ENCODE results near the gene MCC.
A peak's percentile ranks its signal among the peaks of the same experiment; 100 is the strongest.
"Not testable (repeated sequence)": the region's sequence is repeated elsewhere in the genome, so short reads cannot be mapped to it uniquely, and the experiment has no call there.

MCC gene

DNA sequence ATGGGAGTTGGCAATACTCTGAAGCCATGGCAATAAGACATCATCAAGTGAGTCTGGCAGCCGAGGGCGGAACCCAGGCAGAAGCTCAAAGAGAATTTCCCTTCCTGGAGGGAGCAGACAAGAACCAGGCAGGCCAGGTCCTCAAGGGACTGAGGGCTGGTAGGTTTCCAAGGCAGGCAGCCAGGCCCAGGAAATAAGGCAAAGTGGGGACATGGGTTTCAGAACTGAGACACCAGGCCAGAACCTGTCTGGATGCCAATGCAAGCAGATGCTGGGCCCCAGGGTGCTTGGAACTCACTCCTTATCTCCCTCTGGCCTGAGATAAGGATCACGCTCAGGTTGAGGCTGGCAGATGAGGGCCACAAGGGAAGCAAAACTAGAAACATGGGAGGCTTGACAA, 62.3 kb downstream of the MCC start:
- DNase-seq (ENCODE audit: low read depth in 2 of 2): no peak

DNA sequence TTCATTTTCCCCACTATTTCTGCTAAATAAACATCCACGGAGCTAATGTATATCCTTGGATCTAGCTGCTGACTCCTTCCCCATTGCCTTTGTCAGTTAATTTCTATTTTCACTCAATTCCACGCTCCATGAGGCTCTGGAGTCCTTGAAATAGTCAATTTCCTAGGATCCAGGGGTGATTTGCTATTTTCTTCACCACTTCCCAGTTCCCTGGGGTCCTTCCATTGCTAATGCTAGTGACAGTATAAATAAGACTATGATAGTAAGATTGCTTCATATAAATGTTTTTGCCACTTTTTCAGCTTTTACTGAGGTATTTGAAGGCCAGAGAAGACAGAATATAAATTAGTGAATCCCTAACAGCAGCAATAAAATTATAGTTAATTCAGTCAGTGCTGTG, 66.6 kb downstream of the MCC start:
- DNase-seq (ENCODE audit: low read depth in 2 of 2): no peak

DNA sequence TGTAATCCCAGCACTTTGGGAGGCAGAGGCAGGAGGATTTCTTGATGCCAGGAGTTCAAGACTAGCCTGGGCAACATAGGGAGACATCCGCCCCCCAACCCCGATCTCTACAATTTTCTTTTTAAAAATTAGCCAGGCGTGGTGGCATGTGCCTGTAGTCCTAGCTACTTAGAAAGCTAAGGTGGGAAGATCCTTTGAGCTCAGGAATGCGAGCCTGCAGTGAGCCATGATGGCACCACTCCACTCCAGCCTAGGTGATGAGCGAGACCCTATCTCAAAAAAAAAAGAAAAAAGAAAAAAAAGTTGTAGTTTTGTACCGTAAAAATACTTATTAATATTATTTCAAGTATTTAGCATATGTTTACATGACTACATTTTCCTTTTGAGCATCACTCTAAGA, 82.7 kb downstream of the MCC start:
- DNase-seq (ENCODE audit: low read depth in 2 of 2): no peak

DNA sequence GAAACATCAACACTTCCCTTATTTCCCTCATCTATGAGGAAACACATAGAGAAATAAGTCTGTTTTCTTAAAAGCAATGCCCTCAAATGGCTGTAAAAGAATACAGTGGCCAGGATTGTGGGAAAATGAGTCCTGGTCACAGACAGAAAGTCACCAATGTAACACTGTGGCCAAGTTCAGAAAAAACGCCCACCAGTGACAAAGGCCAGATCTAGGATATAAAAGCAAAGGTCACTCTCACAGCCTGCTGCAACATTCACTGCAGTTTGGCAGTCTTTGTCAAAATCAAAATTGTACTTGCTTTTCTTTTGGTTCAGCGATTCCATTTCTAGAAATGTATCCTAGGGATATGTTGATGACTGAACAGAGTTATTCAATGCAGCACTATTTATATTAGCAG, 84.0 kb downstream of the MCC start:
- no peak for DNase-seq (ENCODE audit: low read depth in 2 of 2)

DNA sequence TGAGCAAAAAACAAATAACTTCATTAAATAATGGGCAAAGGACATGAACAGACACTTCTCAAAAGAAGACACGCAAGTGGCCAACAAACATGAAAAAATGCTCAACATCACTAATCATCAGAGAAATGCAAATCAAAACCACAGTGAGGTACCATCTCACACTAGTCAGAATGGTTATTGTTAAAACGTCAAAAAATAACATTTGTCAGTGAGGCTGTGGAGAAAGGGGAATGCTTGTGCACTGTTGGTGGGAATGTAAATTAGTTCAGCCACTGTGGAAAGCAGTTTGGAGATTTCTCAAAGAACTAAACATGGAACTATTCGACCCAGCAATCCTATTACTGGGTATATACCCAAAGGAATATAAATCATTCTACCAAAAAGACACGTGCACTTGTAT, 90.3 kb downstream of the MCC start:
- not testable (repeated sequence) for DNase-seq (ENCODE audit: low read depth in 2 of 2)

DNA sequence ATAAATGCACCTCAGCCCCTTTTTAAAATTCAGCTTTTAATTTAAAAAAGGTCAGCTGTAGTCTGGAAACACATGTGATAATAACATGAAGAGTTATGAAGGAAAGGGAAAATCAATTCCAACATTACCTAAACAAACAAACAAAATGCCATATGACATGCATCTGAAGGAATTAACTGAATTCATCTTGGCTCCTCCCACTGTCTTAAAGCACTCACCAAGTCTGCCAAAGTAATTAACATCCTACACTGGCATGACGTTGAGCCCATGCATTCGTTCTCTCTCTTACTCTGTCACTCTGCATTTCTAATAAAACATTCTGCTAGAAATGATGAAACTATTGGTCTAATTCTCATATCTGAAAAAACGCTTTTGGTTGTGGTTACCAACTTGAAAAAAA, 91.2 kb downstream of the MCC start:
- no peak for DNase-seq (ENCODE audit: low read depth in 2 of 2)

DNA sequence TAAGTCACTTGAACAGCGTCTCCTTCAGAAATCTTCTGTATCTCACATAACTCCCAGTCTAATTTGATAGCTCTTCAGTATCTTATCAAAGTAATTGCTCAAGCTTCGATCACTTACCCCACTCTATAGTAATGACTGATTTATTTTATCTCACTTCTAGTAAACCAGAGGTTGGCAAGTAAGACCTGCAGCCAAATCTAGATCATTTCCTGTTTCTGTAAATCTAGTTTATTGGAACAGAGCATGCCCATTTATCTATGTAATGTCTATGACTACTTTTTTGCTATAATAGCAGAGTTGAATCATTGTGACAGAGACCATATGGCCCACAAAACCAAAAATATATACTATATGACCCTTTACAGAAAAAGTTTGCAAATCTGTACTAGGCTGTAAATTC, 93.6 kb downstream of the MCC start:
- no peak for DNase-seq (ENCODE audit: low read depth in 2 of 2)

DNA sequence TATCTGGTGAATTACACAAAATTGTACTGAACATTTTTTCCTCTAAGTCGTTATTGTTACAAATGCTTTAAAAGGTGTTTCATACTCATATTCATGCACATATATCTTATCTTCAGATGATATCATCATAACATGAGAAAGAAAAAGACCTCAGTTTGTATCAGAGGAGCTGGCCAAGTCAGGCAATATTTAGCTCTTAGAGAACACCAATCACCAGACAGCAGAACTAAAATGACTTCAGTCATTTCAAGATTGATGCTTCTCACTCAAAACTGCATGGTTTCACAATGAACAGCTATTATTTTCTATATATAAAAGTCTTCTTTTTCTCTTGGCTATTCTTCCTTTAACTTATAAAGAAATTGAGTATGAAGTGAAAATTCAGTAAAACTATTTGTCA, 98.0 kb downstream of the MCC start:
- no peak for DNase-seq (ENCODE audit: low read depth in 2 of 2)

DNA sequence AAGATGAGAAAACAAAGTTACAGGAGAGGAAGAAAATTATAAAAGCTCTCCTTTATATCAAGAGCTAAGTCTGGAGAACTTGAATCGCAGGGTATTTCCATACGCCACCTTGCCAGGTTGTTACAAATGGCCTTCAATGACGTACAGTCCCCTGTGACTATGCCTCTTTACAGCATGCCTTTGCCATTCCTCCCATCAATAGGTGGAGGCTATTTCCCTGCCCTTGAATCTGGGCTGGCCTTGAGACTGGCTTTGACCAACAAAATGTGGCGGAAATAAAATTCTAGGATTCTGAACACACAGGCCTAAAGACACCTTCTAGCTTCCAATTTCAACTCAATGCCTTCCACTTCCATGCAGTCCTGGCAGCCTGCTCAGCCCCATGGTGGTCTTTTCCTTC, 99.1 kb downstream of the MCC start:
- no peak for DNase-seq (ENCODE audit: low read depth in 2 of 2)

DNA sequence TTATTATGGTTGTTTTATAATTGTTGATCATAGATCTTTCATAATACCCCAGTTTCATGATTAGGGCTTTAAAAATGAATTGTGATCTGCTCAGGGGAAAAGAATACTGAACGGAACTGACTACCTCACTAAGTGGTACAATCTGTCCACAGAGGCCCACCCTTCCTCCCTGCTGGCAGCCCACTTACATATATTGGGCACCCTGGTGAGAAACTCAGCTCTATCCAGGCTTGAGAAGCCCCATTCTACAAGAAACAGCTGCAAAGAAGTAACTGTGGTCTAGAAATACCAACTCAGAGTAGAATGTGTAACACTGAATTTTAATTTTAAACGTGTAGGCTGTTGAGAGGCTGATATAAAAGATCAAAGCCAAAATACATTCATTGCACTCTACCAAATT, 100.4 kb downstream of the MCC start:
- no peak for DNase-seq (ENCODE audit: low read depth in 2 of 2)

DNA sequence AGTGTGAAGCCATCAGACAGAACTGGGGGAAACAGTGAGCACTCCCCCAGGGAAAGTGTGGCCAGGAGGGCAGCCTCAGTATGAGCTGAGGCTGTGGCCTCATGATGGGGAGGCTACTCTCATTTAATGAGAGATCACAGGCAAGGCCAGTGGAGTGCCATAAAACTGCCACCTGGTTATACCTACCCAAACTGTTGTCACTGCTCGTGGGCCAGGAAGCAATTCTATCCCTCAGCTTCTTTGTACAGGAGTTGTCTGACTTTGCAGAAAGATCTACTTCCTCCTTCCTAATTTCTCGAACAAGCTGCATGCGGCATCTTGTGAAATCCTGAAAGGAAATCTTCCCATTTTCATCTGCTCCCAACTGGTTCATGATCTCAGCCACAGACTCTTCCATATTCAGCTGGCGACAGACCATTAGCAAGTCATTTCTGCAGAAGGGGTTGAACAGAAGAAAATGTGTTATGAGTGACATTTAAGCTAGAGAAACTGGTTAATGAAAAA, 103.4 kb downstream of the MCC start:
- no peak for DNase-seq (ENCODE audit: low read depth in 2 of 2)

DNA sequence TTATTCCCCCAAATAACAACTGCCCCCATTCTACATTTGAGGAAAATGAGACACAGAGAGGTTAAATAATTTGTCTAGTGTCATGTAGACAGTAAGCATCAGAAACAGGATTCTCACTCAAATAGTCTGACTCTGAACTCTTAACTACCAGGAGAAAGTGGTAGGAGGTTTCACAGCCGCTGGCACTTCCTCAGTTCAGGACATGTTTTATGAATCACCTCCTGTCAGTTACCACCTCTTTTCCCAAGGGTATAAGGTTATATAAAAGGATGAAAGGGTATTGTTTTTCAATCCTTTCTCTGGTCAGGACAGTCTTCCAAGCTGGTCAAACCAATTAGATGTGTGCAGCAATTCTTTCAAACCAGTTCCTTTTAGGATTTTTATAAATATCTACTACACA, 105.5 kb downstream of the MCC start:
- no peak for DNase-seq (ENCODE audit: low read depth in 2 of 2)

DNA sequence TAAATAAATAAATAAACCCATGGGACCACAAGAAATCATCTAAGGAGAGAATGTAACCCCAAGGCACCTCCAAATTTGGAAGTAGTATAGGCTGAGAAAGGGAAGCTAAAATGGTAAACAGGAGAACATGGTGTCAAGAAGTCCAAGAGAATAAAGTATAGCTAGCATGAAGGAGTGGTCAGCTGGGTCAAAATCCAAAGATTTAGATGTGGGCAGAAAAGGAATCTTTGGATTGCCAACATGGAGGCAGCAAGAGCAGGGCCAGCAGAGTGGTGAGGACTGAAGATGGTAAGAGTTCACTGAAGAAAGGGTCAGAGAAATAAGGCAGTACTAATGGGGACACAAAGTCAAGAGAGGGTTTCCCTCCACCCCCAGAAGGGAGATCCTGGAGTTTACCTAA, 106.5 kb downstream of the MCC start:
- DNase-seq (ENCODE audit: low read depth in 2 of 2): no peak

DNA sequence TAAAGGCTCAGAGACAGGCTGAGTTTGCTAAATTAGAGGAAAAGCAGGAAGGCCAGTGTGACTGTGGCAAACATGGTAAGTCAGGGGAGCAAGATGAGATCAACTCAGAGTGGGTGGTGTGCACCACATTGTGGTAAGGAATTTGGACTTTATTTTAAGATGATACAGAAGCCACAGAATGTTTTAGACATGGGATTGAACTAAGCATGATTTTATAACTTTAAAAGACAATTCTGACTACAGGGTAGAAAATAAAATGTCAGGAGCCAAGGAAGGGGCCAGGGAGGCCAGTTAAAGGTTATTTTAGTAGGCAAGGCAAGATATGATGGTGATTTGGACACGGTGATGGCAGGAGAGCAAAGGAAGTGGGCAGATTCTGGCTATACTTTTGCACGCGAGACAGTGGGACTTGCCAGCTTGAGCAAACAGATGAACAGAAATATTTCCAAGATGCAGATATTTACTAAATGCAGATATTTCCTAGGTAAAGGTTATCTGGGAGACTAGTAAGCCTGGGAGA, 107.4 kb downstream of the MCC start:
- DNase-seq (ENCODE audit: low read depth in 2 of 2): no peak

DNA sequence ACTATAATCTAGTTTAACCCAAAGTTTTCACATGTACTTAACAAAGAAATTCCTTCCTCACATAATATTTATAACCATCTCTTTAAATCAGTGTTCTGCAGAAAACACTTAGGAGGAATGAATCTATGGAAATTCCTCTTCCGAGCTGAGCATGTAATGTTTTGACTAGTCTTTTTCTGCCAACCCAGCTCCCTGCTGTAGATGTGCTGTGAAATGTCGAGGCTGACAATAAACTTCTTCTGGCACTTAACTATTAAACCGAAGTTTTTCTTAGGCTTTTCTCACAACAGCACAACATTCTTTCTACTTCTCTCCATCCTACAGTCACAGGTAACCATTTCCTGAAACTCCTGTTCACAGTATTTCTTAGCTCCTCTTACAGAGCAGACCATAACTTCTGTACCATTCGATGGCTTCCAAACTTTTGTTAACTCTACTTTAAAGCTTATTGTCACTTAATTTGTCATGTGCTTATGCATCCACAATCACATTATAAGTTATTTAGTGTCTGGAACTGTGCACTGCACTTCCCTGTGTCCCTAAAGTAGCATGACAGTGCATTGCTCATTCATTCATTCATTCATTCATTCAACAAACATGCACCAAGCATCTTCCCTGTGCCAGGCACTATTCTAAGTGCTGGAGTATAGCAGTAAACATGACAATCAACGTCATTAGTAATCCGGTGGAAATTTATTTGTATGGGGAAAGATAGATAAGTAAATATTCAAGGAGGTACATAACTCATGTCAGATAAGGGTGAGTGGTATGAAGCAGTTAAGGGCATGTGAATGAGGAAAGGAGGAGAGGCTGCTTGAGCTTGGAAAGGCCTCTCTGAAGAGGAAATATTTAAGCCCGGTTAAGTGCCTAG, 108.1 kb downstream of the MCC start:
- no peak for DNase-seq (ENCODE audit: low read depth in 2 of 2)

DNA sequence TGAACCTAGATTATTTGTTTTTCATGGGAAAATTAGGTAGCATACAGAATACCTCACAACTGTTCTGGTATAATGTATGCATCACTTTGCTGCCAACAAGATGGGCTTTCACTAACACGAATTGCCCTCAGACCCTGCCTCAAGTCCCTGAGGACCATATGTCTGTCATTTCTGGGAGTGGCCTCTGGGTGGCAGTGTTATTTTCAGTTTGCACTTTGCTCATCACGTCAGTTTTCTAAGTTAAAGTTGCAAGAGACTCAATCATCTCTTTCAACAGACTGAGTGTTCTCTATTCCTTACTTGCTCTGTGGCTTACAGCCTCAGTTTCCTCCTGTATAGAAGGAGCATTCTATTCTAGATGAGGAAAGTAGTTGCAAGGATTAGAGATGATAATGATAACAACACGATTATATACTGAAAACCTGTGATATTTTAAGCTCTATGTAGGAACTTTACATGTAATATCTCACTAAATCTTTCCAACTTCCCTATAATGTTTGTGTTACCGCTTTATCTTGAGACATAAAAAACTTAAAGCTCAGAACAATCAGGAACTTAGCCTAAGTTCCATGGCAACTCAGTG, 109.2 kb downstream of the MCC start:
- peak; percentile 20 to 27 for DNase-seq (ENCODE audit: low read depth in 2 of 2)

DNA sequence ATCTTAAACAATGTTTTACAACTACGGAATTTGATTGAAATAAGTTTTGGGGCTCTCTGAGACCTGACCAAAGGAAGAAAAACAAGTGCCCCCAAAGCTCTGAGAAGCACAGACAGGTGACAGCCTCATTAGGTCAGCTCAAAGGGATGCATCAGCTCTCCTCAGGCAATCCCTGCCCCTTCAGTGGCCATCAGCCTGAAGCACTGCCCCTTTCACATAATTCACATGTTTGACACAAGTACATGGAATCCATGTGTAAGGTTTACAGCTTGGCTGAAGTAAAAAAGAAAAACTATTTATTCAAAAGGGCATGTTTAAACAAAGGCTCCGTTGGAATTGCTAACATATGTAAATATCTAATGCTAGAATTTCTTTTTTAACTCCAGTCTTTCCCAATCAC, 109.7 kb downstream of the MCC start:
- DNase-seq (ENCODE audit: low read depth in 2 of 2): no peak

DNA sequence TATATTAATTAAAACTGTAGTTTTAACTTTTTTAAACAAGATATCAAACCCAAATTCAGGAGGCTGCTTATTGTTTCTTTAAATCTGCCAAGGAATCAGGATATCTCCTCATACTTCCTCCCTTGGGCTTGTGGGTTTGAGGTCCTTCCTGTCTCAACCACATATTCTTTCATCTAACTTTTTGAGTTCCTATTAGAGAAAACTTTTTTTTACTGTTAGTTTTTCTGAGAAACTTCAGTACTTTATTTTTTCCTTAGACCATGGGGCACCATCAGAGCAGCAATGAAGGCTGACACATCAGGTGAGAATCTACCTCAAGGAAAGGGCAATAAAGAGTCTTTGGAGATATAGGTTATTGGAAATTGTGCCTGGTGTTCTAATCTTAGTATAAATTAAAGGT, 110.2 kb downstream of the MCC start:
- no peak for DNase-seq (ENCODE audit: low read depth in 2 of 2)

DNA sequence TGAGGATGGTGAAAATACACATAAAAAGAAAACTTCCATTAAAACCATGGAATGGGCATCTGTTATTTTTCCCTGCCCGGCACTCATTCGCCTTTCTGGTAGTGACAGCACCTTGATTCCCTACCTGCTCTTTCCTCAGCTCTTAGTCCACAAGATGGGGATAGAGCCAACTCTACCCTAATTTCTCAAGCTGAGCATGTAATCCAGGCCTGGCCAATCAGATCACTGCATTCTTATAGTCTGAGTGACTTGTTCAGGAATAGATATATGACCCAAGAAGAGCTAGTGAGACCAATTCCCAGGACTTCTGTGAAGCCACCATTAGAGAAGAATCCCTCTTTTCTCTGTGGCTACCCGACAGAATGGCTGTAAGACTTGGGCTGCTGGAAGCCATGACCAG, 111.6 kb downstream of the MCC start:
- DNase-seq (ENCODE audit: low read depth in 2 of 2): no peak

DNA sequence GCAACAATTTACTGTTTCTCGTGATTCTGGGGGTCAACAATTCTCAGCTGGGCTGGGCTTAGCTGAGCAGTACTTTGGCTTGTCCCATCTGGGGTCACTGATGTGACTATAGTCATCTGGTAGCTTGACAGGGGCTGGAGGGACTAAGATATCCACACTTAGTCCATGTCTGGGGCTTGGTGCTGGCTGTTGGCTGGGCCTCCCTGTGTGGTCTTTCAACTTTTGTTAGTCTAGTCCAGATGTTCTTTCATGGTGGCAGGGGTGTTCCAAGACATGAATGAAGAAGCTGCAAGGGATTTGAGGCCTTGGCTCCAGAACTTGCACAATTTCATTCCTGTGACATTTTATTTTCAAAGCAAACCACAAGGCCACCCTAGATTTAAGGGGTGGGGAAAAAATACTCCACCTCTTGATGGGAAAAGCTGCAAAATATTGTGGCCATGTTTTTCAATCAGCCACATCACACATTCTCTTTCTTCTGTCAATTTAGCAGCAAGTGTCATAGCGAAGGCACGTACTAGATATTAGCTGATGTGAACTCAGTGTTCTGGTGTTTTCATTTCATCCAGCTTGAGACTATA, 112.7 kb downstream of the MCC start:
- DNase-seq (ENCODE audit: low read depth in 2 of 2): no peak

DNA sequence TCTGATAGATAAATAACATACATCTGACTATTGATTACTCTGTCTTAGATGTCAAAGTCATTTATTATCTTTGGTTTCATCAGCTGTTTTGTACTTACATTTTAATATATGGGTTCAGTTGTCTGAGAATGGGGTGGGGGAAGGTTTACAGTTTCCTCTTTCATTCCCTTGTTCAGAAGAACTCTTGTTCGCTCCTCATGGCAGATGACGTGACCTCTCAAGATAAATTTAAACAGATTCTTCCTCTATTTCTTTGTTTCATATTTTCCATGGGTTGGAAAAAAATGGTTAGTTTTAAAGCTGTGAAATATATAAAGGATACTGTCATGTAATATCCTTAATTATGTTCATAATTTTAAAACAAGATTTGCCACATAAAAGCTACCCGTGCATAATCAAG, 114.8 kb downstream of the MCC start:
- no peak for DNase-seq (ENCODE audit: low read depth in 2 of 2)

DNA sequence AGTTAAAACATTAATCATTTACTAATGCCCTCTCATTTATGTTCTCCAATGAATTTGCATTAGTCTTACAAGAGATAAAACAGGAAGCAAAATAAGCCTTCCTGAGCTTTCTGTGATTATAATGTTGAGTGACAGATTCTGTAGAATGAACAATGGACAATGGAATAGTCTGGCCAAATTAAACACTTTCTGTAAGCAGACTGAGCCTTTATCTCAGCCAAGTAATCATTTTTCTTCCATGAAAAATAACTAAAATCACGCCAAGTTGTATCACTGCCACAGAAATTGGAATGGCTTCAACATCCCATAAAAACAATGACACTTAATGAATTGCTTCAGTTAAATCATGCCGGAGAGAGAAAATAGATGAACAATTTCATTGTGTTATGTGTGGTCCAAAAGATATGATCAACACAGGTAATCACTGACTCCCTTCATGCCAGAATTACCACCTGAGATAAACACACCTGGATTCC, 116.5 kb downstream of the MCC start:
- no peak for DNase-seq (ENCODE audit: low read depth in 2 of 2)

DNA sequence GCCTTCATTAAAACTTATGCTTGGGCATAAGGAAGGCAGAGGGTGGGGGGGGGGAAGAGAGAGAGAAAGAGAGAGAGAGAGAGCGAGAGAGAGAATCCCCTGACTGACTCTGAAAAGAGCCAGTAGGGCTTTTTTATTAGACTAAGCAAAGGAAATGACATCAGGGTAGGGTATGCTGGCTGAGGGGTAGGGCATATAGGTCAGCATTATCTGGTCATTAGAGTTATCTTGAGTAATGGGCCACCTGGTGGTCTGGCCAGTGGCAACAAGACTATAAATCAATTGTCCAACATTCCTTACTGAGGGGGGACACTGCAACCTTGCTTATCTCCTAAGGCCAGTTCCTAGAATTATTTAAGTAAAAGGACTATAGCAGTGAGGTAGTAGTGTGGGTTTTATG, 120.7 kb downstream of the MCC start:
- DNase-seq (ENCODE audit: low read depth in 2 of 2): no peak

Data from stimulated activated CD8-positive, alpha-beta memory T cell treated with anti-CD3 and anti-CD28 coated beads, Interleukin-7, amount 100 ng/mL, for 4 hours (primary cell).